ENCODE data around the gene ENO2.

- peak; percentile 82 to 95 for TF ChIP-seq CTCF (conservative IDR thresholded peaks at IDR 0.05; ENCODE audit: low read depth in 2 of 2)
- TF ChIP-seq POLR2AphosphoS5 (IDR thresholded peaks at IDR 0.05; ENCODE audit: low read depth) = peak; percentile 94
These were observed 23.3 kb downstream of the ENO2 start for GRCh38 chr12:6937481-6938352.

Data from GM23338 (cell line).